H9 (cell line): Measurements from ENCODE around the gene THOC2. TPM values are rescaled to one million over a fixed set of nuclear protein-coding genes. Genes with fewer than 3 reads are reported as not detected.
"Not testable (repeated sequence)": the region's sequence is repeated elsewhere in the genome, so short reads cannot be mapped to it uniquely, and the experiment has no call there.

Experiments
- DNase-seq: peaks from one replicate; pipeline ENCODE4 v3.0.0-alpha.2; 2017
- H2AFZ ChIP-seq: one replicate; pipeline ENCODE4 v1.6.1; 2013; ENCODE audit warnings: mild to moderate bottlenecking, low read length, control low read depth, moderate library complexity
- H2AK5ac ChIP-seq: 2 replicates; pipeline ENCODE4 v1.6.1; 2013; ENCODE audit warnings: low read length, control low read depth, mixed read lengths; ENCODE audit not compliant: insufficient read length
- H2BK120ac ChIP-seq: one replicate; pipeline ENCODE4 v1.6.1; 2013; ENCODE audit warnings: low read depth, mild to moderate bottlenecking, low read length, control low read depth, inconsistent platforms; ENCODE audit not compliant: poor library complexity, severe bottlenecking
- H2BK12ac ChIP-seq: 2 replicates; pipeline ENCODE4 v1.6.1; 2013; ENCODE audit warnings: low read length, control low read depth, mixed read lengths, low read depth; ENCODE audit not compliant: insufficient read length
- H2BK15ac ChIP-seq: 2 replicates; pipeline ENCODE4 v1.6.1; 2013; ENCODE audit warnings: low read depth, low read length, control low read depth
- H2BK20ac ChIP-seq: one replicate; pipeline ENCODE4 v1.6.1; 2013; ENCODE audit warnings: low read depth, mild to moderate bottlenecking, low read length, control low read depth, inconsistent platforms; ENCODE audit not compliant: poor library complexity, severe bottlenecking
- H2BK5ac ChIP-seq: 2 replicates; pipeline ENCODE4 v1.6.1; 2013; ENCODE audit warnings: low read length, control low read depth, mixed read lengths; ENCODE audit not compliant: insufficient read length
- H3K14ac ChIP-seq: 2 replicates; pipeline ENCODE4 v1.6.1; 2013; ENCODE audit warnings: low read length, control low read depth; ENCODE audit not compliant: insufficient read depth
- H3K18ac ChIP-seq: 2 replicates; pipeline ENCODE4 v1.6.1; 2013; ENCODE audit warnings: low read depth, mild to moderate bottlenecking, mixed read lengths, low read length, control low read depth; ENCODE audit not compliant: insufficient read length
- H3K23ac ChIP-seq: 2 replicates; pipeline ENCODE4 v1.6.1; 2013; ENCODE audit warnings: low read length, control low read depth, mixed read lengths, low read depth; ENCODE audit not compliant: insufficient read length
- H3K23me2 ChIP-seq: 2 replicates; pipeline ENCODE4 v1.6.1; 2013; ENCODE audit warnings: low read depth, mild to moderate bottlenecking, mixed read lengths, low read length, control low read depth; ENCODE audit not compliant: insufficient read length, poor library complexity, severe bottlenecking
- H3K27ac ChIP-seq: 2 replicates; pipeline ENCODE4 v1.5.1; 2013; ENCODE audit warnings: low read length, control low read depth, mixed read lengths, low read depth; ENCODE audit not compliant: insufficient read length
- H3K27me3 ChIP-seq: 2 replicates; pipeline ENCODE4 v1.6.1; 2013; ENCODE audit warnings: low read length, control low read depth, inconsistent platforms; ENCODE audit not compliant: insufficient read depth
- H3K4ac ChIP-seq: 2 replicates; pipeline ENCODE4 v1.6.1; 2013; ENCODE audit warnings: low read depth, mild to moderate bottlenecking, control low read depth, inconsistent platforms, low read length, moderate library complexity
- H3K4me1 ChIP-seq: 2 replicates; pipeline ENCODE4 v1.6.1; 2013; ENCODE audit warnings: low read length, control low read depth, inconsistent platforms; ENCODE audit not compliant: insufficient read depth
- H3K4me2 ChIP-seq: 2 replicates; pipeline ENCODE4 v1.6.1; 2013; ENCODE audit warnings: low read length, control low read depth, mixed read lengths; ENCODE audit not compliant: insufficient read length, insufficient read depth
- H3K56ac ChIP-seq: 2 replicates; pipeline ENCODE4 v1.6.1; 2013; ENCODE audit warnings: low read depth, mild to moderate bottlenecking, mixed read lengths, low read length, control low read depth; ENCODE audit not compliant: insufficient read length
- H3K79me1 ChIP-seq: 2 replicates; pipeline ENCODE4 v1.6.1; 2013; ENCODE audit warnings: low read depth, mild to moderate bottlenecking, moderate library complexity, low read length, control low read depth, inconsistent platforms; ENCODE audit not compliant: insufficient read depth, poor library complexity, severe bottlenecking
- H3K79me2 ChIP-seq: 2 replicates; pipeline ENCODE4 v1.6.1; 2013; ENCODE audit warnings: low read length, control low read depth, inconsistent platforms; ENCODE audit not compliant: insufficient read depth
- H3K9ac ChIP-seq: 2 replicates; pipeline ENCODE4 v1.6.1; 2013; ENCODE audit warnings: low read length, control low read depth, mixed read lengths; ENCODE audit not compliant: insufficient read length; ENCODE audit errors: extremely low read depth
- H3K9me3 ChIP-seq: one replicate; pipeline ENCODE4 v1.6.1; 2013; ENCODE audit warnings: low read depth, low read length, inconsistent platforms; ENCODE audit not compliant: control insufficient read depth
- H3T11ph ChIP-seq: one replicate; pipeline ENCODE4 v1.6.1; 2013; ENCODE audit warnings: mild to moderate bottlenecking, low read length, control low read depth, inconsistent platforms
- H4K20me1 ChIP-seq: one replicate; pipeline ENCODE4 v1.6.1; 2013; ENCODE audit not compliant: control insufficient read depth, insufficient read length, insufficient read depth
- H4K5ac ChIP-seq: 2 replicates; pipeline ENCODE4 v1.6.1; 2013; ENCODE audit warnings: low read depth, mild to moderate bottlenecking, mixed read lengths, low read length, control low read depth; ENCODE audit not compliant: insufficient read length
- H4K8ac ChIP-seq: replicated peaks from 2 replicates; pipeline ENCODE4 v1.6.1; 2013; ENCODE audit warnings: low read length, control low read depth, mixed read lengths, low read depth; ENCODE audit not compliant: insufficient read length
- H4K91ac ChIP-seq: 2 replicates; pipeline ENCODE4 v1.6.1; 2013; ENCODE audit warnings: low read depth, mild to moderate bottlenecking, moderate library complexity, mixed read lengths, low read length, control low read depth; ENCODE audit not compliant: insufficient read length
- H3K27ac Mint-ChIP-seq, 3 experiments: 2 replicates in 2 of 3; 3 replicates in 1 of 3; pipeline ENCODE4 v1.8.0; 2020 to 2021; ENCODE audit warnings: mixed read lengths in 3 of 3, mild to moderate bottlenecking in 1 of 3, moderate library complexity in 1 of 3
- H3K27me3 Mint-ChIP-seq: 2 replicates; pipeline ENCODE4 v1.8.0; 2021; ENCODE audit warnings: low read depth, mild to moderate bottlenecking, moderate library complexity, mixed read lengths
- H3K36me3 Mint-ChIP-seq, 3 experiments: 2 replicates in 2 of 3; 3 replicates in 1 of 3; pipeline ENCODE4 v1.8.0; 2020 to 2021; ENCODE audit warnings: low read depth in 3 of 3, mixed read lengths in 3 of 3; ENCODE audit not compliant: insufficient read depth in 1 of 3
- H3K4me1 Mint-ChIP-seq, 2 experiments: 2 replicates each; pipeline ENCODE4 v1.8.0; 2020; ENCODE audit warnings: mixed read lengths in 2 of 2
- H3K4me3 Mint-ChIP-seq, 2 experiments: 2 replicates in 1 of 2; 3 replicates in 1 of 2; pipeline ENCODE4 v1.8.0; 2020 to 2021; ENCODE audit warnings: mild to moderate bottlenecking in 2 of 2, mixed read lengths in 2 of 2, moderate library complexity in 1 of 2
- H3K9me3 Mint-ChIP-seq, 2 experiments: 2 replicates in 1 of 2; 3 replicates in 1 of 2; pipeline ENCODE4 v1.8.0; 2020; ENCODE audit warnings: mild to moderate bottlenecking in 2 of 2, mixed read lengths in 2 of 2, moderate library complexity in 1 of 2
- WGBS: extraction: QIAGEN DNeasy Blood & Tissue Kit; methylation state at CpG from one replicate; pipeline ENCODE4 v1.1.7; 2013; ENCODE audit warnings: missing lambda C conversion rate, low lambda C conversion rate, mixed read lengths; ENCODE audit not compliant: insufficient read length; ENCODE audit errors: extremely low coverage; 5-methylcytosine and 5-hydroxymethylcytosine counted together
- total RNA-seq: library from RNA; stranded (reverse); gene quantifications from 2 replicates; pipeline ENCODE4 v1.2.1, GENCODE V29; 2021

The THOC2 gene
- total RNA-seq, 1 experiment from 2014 or later: 72.1 TPM

DNA sequence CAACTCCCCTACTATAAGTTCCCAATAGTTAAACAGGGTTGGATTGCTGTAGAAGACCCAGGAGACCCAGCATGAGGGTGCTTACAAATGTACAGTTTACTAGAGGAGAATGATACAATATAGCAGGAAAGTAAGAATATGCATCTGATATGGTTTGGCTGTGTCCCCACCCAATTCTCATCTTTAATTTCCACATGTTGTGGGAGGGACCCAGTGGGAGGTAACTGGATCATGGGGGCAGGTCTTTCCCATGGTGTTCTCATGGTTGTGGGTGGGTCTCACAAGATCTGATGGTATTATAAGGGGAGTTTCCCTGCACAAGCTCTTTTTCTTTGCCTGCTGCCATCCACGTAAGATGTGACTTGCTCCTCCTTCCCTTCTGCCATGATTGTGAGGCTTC is 24.9 kb upstream of the THOC2 start:
- H3K27me3 Mint-ChIP-seq, H3K56ac ChIP-seq, H3K27ac Mint-ChIP-seq, H3K27me3 ChIP-seq, H3K27ac ChIP-seq, H4K8ac ChIP-seq, H3K4me1 Mint-ChIP-seq, H4K20me1 ChIP-seq, H3K14ac ChIP-seq, H2BK120ac ChIP-seq, H2AFZ ChIP-seq, H2BK12ac ChIP-seq, DNase-seq, H4K91ac ChIP-seq, H4K5ac ChIP-seq, H3K4me2 ChIP-seq, H3K4me1 ChIP-seq, H3T11ph ChIP-seq, H3K79me2 ChIP-seq, H3K23me2 ChIP-seq, H2BK20ac ChIP-seq, H3K9ac ChIP-seq, H3K36me3 Mint-ChIP-seq, H3K23ac ChIP-seq, H2BK15ac ChIP-seq, H3K4me3 Mint-ChIP-seq, H3K18ac ChIP-seq, H3K79me1 ChIP-seq, H3K4ac ChIP-seq, H2AK5ac ChIP-seq, H2BK5ac ChIP-seq: not testable (repeated sequence)
- WGBS: no CpG with 5 or more reads among the region's 1 CpG
- peaks cover 29% of the 10 kb centered on the region for H3K9me3 ChIP-seq
- H3K9me3 Mint-ChIP-seq: peaks cover 21 to 69% of the 10 kb centered on the region in 2 experiments
